Measurements from ENCODE around the gene LGALS3BP. TPM values are rescaled to one million over a fixed set of nuclear protein-coding genes. Genes with fewer than 3 reads are reported as not detected.

The LGALS3BP gene
- total and polyA plus RNA-seq, 2 of the 13 experiments (the other 11 are each of a cell fraction or from before 2014, with no cell fraction given) = 137 to 332 TPM

DNA sequence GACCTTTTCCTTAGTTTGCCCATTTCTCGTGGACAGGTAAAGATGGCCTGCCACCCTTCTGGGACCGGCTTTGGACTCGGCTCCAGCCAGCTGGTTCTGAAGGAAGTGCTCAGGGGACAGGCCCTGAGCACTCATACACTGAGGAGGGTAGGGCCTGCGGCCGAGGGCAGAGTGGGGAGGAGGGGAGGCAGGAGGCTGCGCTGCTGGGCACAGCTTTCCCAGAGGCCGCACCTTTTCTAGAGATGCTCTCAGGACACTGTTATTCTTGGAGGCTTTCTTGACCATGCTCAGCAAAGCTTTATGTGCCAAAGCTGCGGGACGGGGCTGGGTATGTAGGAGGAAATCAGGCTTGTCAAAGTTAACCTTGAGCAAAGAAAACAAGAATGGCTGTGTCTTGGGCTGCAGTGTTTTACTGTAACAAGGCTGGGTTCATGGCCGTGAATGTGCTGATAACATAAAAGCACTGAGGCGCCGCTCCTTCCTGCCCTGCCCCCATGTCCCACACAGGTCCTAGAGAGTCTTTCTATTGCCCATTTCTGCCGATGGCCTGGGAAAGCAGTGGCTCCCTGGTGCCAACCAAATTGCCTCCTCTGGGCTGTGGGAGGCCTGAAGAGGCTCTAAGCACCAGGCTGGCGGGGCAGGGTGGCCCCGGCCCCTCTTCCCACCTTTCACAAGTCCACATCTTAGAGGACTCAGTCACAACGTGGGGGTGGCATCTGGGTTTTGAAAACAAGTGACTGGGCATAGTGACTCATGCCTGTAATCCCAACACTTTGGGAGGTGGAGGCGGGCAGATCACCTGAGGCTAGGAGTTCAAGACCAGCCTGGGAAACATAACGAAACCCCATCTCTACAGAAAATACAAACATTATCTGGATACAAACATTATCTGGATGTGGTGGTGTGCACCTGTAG lies 32.2 kb downstream of the LGALS3BP start (continued):
- TF ChIP-seq, protein P1, sequence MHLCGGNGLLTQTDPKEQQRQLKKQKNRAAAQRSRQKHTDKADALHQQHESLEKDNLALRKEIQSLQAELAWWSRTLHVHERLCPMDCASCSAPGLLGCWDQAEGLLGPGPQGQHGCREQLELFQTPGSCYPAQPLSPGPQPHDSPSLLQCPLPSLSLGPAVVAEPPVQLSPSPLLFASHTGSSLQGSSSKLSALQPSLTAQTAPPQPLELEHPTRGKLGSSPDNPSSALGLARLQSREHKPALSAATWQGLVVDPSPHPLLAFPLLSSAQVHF (CRISPR knock-in tag; IDR thresholded peaks at IDR 0.05) = no peak
- TF ChIP-seq ZNF775 (CRISPR knock-in tag; IDR thresholded peaks at IDR 0.05; ENCODE audit: borderline replicate concordance) (no peak), ZNF552 (CRISPR knock-in tag; IDR thresholded peaks at IDR 0.05; ENCODE audit: borderline replicate concordance) (no peak), ZNF589 (CRISPR knock-in tag; conservative IDR thresholded peaks at IDR 0.05) (no peak), ZNF703 (CRISPR knock-in tag; IDR thresholded peaks at IDR 0.05; ENCODE audit: borderline replicate concordance) (no peak), ZFP36 (IDR thresholded peaks at IDR 0.05; ENCODE audit: borderline replicate concordance, low read depth, low read length, partially characterized antibody) (no peak), TCF7L2 (IDR thresholded peaks at IDR 0.05; ENCODE audit: low read depth, low read length) (no peak; the same call in 1 of the 2 replicates), NR2F1 (CRISPR knock-in tag; IDR thresholded peaks at IDR 0.05) (no peak), DMAP1 (CRISPR knock-in tag; IDR thresholded peaks at IDR 0.05) (no peak), ZNF629 (CRISPR knock-in tag; conservative IDR thresholded peaks at IDR 0.05) (no peak), KAT7 (CRISPR knock-in tag; IDR thresholded peaks at IDR 0.05; ENCODE audit: borderline replicate concordance) (no peak), FOXJ3 (CRISPR knock-in tag; IDR thresholded peaks at IDR 0.05; ENCODE audit: borderline replicate concordance) (peak; percentile 59; the same call in 1 of the 2 replicates), MED8 (CRISPR knock-in tag; IDR thresholded peaks at IDR 0.05; ENCODE audit: insufficient replicate concordance) (no peak), ZNF33B (CRISPR knock-in tag; IDR thresholded peaks at IDR 0.05) (no peak), ARNT2 (CRISPR knock-in tag; IDR thresholded peaks at IDR 0.05; ENCODE audit: low read depth) (no peak), HOXA5 (CRISPR knock-in tag; IDR thresholded peaks at IDR 0.05) (no peak; the same call in 1 of the 2 replicates), TBP (CRISPR knock-in tag; IDR thresholded peaks at IDR 0.05) (no peak)
- TF ChIP-seq, protein P2, sequence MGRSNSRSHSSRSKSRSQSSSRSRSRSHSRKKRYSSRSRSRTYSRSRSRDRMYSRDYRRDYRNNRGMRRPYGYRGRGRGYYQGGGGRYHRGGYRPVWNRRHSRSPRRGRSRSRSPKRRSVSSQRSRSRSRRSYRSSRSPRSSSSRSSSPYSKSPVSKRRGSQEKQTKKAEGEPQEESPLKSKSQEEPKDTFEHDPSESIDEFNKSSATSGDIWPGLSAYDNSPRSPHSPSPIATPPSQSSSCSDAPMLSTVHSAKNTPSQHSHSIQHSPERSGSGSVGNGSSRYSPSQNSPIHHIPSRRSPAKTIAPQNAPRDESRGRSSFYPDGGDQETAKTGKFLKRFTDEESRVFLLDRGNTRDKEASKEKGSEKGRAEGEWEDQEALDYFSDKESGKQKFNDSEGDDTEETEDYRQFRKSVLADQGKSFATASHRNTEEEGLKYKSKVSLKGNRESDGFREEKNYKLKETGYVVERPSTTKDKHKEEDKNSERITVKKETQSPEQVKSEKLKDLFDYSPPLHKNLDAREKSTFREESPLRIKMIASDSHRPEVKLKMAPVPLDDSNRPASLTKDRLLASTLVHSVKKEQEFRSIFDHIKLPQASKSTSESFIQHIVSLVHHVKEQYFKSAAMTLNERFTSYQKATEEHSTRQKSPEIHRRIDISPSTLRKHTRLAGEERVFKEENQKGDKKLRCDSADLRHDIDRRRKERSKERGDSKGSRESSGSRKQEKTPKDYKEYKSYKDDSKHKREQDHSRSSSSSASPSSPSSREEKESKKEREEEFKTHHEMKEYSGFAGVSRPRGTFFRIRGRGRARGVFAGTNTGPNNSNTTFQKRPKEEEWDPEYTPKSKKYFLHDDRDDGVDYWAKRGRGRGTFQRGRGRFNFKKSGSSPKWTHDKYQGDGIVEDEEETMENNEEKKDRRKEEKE (IDR thresholded peaks at IDR 0.05) = no peak
- TF ChIP-seq, protein P3, sequence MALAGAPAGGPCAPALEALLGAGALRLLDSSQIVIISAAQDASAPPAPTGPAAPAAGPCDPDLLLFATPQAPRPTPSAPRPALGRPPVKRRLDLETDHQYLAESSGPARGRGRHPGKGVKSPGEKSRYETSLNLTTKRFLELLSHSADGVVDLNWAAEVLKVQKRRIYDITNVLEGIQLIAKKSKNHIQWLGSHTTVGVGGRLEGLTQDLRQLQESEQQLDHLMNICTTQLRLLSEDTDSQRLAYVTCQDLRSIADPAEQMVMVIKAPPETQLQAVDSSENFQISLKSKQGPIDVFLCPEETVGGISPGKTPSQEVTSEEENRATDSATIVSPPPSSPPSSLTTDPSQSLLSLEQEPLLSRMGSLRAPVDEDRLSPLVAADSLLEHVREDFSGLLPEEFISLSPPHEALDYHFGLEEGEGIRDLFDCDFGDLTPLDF (CRISPR knock-in tag; IDR thresholded peaks at IDR 0.05) = no peak
- TF ChIP-seq, protein P4, sequence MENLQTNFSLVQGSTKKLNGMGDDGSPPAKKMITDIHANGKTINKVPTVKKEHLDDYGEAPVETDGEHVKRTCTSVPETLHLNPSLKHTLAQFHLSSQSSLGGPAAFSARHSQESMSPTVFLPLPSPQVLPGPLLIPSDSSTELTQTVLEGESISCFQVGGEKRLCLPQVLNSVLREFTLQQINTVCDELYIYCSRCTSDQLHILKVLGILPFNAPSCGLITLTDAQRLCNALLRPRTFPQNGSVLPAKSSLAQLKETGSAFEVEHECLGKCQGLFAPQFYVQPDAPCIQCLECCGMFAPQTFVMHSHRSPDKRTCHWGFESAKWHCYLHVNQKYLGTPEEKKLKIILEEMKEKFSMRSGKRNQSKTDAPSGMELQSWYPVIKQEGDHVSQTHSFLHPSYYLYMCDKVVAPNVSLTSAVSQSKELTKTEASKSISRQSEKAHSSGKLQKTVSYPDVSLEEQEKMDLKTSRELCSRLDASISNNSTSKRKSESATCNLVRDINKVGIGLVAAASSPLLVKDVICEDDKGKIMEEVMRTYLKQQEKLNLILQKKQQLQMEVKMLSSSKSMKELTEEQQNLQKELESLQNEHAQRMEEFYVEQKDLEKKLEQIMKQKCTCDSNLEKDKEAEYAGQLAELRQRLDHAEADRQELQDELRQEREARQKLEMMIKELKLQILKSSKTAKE (CRISPR knock-in tag; IDR thresholded peaks at IDR 0.05; ENCODE audit: borderline replicate concordance) = peak; percentile 81
- TF ChIP-seq, protein P5, sequence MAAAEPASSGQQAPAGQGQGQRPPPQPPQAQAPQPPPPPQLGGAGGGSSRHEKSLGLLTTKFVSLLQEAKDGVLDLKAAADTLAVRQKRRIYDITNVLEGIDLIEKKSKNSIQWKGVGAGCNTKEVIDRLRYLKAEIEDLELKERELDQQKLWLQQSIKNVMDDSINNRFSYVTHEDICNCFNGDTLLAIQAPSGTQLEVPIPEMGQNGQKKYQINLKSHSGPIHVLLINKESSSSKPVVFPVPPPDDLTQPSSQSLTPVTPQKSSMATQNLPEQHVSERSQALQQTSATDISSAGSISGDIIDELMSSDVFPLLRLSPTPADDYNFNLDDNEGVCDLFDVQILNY (CRISPR knock-in tag; conservative IDR thresholded peaks at IDR 0.05) = no peak

All from HepG2 (cell line).